Measurements from ENCODE around the gene MN1. TPM values are rescaled to one million over a fixed set of nuclear protein-coding genes. Genes with fewer than 3 reads are reported as not detected.

MN1 gene
- total and polyA plus RNA-seq, 2 donors (not counting 1 experiment from before 2014, with no cell fraction given) = 0.02 to 0.12 TPM

DNA sequence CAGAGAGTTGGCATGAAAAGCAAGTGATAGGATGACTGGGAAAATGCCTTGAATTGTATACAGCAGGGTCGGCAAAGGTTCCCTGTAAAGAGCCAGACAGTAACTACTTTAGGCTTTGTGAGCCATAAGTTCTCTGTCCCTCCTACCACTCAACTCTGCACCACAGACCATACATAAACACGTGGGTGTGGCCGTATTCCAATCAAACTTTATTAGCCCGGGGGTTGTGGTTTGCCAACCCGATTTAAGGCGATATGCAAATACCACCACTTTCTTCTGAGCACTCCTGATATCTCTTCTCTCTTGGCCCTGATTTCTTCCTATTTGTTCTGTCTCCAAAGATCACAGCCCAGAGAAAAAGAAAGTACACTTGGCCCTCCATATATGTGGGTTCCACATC, 87.5 kb downstream of the MN1 start:
- peaks cover 0 to 15% (median 0%) of the 10 kb centered on the region in 3 donors for H3K9me3 ChIP-seq (ENCODE audit: control extremely low read depth in 1 of 3, control insufficient read depth in 2 of 3, insufficient read depth in 1 of 3, low read length in 2 of 3)
- H4K20me1 ChIP-seq (ENCODE audit: control insufficient read depth, insufficient read depth, low read length, poor library complexity, severe bottlenecking) = no peaks in the 10 kb centered on the region
- ChIA-PET CTCF (no interaction called here), POLR2A (no interaction called here)
- no peak overlapping the region for H3K4me3 Mint-ChIP-seq
- WGBS (ENCODE audit: insufficient coverage) = 71% methylated on average over 6 of the region's 6 CpGs
- H3K27ac ChIP-seq (ENCODE audit: low read length in 2 of 2) = no peak overlapping the region
- no peak overlapping the region for H3K27ac Mint-ChIP-seq
- H2AFZ ChIP-seq (ENCODE audit: insufficient read depth, low read depth, low read length, poor library complexity, severe bottlenecking) = no peak overlapping the region
- H3K27me3 Mint-ChIP-seq = peaks cover 37% of the 10 kb centered on the region
- H3K4me1 Mint-ChIP-seq = no peaks in the 10 kb centered on the region
- no peak for TF ChIP-seq EZH2 (IDR thresholded peaks at IDR 0.05; ENCODE audit: borderline replicate concordance, insufficient read depth, low read depth, low read length, poor library complexity, severe bottlenecking)
- TF ChIP-seq, protein P1, sequence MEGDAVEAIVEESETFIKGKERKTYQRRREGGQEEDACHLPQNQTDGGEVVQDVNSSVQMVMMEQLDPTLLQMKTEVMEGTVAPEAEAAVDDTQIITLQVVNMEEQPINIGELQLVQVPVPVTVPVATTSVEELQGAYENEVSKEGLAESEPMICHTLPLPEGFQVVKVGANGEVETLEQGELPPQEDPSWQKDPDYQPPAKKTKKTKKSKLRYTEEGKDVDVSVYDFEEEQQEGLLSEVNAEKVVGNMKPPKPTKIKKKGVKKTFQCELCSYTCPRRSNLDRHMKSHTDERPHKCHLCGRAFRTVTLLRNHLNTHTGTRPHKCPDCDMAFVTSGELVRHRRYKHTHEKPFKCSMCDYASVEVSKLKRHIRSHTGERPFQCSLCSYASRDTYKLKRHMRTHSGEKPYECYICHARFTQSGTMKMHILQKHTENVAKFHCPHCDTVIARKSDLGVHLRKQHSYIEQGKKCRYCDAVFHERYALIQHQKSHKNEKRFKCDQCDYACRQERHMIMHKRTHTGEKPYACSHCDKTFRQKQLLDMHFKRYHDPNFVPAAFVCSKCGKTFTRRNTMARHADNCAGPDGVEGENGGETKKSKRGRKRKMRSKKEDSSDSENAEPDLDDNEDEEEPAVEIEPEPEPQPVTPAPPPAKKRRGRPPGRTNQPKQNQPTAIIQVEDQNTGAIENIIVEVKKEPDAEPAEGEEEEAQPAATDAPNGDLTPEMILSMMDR (IDR thresholded peaks at IDR 0.05) = no peak
- no peaks in the 10 kb centered on the region for H3K36me3 ChIP-seq (replicated peaks in 1 of 2; ENCODE audit: control extremely low read depth in 1 of 2, control insufficient read depth in 1 of 2, extremely low read depth in 1 of 2, insufficient read depth in 2 of 2, low read length in 1 of 2)
- no peaks in the 10 kb centered on the region for H3K4me1 ChIP-seq (ENCODE audit: control insufficient read depth in 2 of 2, insufficient read depth in 2 of 2, low read length in 2 of 2)
- DNase-seq (no peak), ATAC-seq (ENCODE audit: low read depth) (no peak)
- H3K4me2 ChIP-seq (replicated peaks; ENCODE audit: low read depth, low read length, poor library complexity, severe bottlenecking) = no peak overlapping the region
- no peak overlapping the region for H3K4me3 ChIP-seq (ENCODE audit: control extremely low read depth in 1 of 5, extremely low read depth in 1 of 5, insufficient read depth in 1 of 5, low read depth in 2 of 5, low read length in 4 of 5)
- H3K79me2 ChIP-seq (ENCODE audit: control insufficient read depth, insufficient read depth, low read length) = no peaks in the 10 kb centered on the region
- H3K9ac ChIP-seq (ENCODE audit: low read length) = no peak overlapping the region
- peaks cover 0 to 4% (median 0%) of the 10 kb centered on the region in 4 experiments for H3K27me3 ChIP-seq (replicated peaks in 1 of 4; ENCODE audit: control extremely low read depth in 1 of 4, control insufficient read depth in 3 of 4, insufficient read depth in 4 of 4, low read length in 3 of 4)
- intact Hi-C loops (cut with micrococcal nuclease) = no loop called here
- peaks cover 7% of the 10 kb centered on the region for H3K9me3 Mint-ChIP-seq (ENCODE audit: insufficient read depth)

DNA sequence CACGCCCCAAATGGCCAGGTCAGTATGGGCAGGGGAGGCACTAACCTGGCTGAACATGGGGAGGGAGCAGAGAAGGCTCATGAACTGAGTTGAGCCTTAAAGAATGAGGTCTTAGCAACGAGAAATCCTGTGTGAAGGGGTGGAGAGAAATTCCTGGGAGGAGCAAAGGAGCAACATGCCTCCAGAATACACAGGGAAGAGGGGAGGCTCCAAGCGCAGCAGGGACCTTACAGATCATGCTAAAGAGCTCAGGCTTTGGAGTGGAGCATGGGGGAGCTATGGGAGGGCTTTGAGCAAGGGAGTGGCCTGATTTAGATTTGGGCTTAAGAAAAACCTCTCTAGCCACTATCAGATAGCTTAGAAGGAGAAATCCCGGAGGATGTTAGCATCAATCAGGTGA, 88.1 kb downstream of the MN1 start:
- ChIA-PET POLR2A (no interaction called here), CTCF (no interaction called here)
- Histone ChIP-seq H2AFZ (ENCODE audit: insufficient read depth, low read depth, low read length, poor library complexity, severe bottlenecking) (no peak overlapping the region), H3K4me1 (ENCODE audit: control insufficient read depth in 2 of 2, insufficient read depth in 2 of 2, low read length in 2 of 2) (no peaks in the 10 kb centered on the region), H3K4me3 (ENCODE audit: control extremely low read depth in 1 of 5, extremely low read depth in 1 of 5, insufficient read depth in 1 of 5, low read depth in 2 of 5, low read length in 4 of 5) (no peak overlapping the region), H3K27me3 (replicated peaks in 1 of 4; ENCODE audit: control extremely low read depth in 1 of 4, control insufficient read depth in 3 of 4, insufficient read depth in 4 of 4, low read length in 3 of 4) (peaks cover 0 to 4% (median 0%) of the 10 kb centered on the region in 4 experiments), H3K4me2 (replicated peaks; ENCODE audit: low read depth, low read length, poor library complexity, severe bottlenecking) (no peak overlapping the region), H3K9me3 (ENCODE audit: control extremely low read depth in 1 of 3, control insufficient read depth in 2 of 3, insufficient read depth in 1 of 3, low read length in 2 of 3) (peaks cover 0 to 15% (median 0%) of the 10 kb centered on the region in 3 donors), H3K9ac (ENCODE audit: low read length) (no peak overlapping the region), H3K27ac (ENCODE audit: low read length in 2 of 2) (no peak overlapping the region), H3K36me3 (replicated peaks in 1 of 2; ENCODE audit: control extremely low read depth in 1 of 2, control insufficient read depth in 1 of 2, extremely low read depth in 1 of 2, insufficient read depth in 2 of 2, low read length in 1 of 2) (no peaks in the 10 kb centered on the region), H3K79me2 (ENCODE audit: control insufficient read depth, insufficient read depth, low read length) (no peaks in the 10 kb centered on the region), H4K20me1 (ENCODE audit: control insufficient read depth, insufficient read depth, low read length, poor library complexity, severe bottlenecking) (no peaks in the 10 kb centered on the region)
- intact Hi-C loops (cut with micrococcal nuclease) = no loop called here
- Mint-ChIP-seq H3K27me3 (peaks cover 37% of the 10 kb centered on the region), H3K9me3 (ENCODE audit: insufficient read depth) (peaks cover 7% of the 10 kb centered on the region), H3K4me1 (no peaks in the 10 kb centered on the region), H3K27ac (no peak overlapping the region), H3K4me3 (no peak overlapping the region)
- TF ChIP-seq EZH2 (IDR thresholded peaks at IDR 0.05; ENCODE audit: borderline replicate concordance, insufficient read depth, low read depth, low read length, poor library complexity, severe bottlenecking) = no peak
- TF ChIP-seq, protein P1 (IDR thresholded peaks at IDR 0.05) = no peak
- WGBS (ENCODE audit: insufficient coverage) = 80% methylated on average over 4 of the region's 4 CpGs
- DNase-seq = no peak
- ATAC-seq (ENCODE audit: low read depth) = no peak
